ENCODE results near the gene ZNF41. TPM values are rescaled to one million over a fixed set of nuclear protein-coding genes. Genes with fewer than 3 reads are reported as not detected.
"Not testable (repeated sequence)": the region's sequence is repeated elsewhere in the genome, so short reads cannot be mapped to it uniquely, and the experiment has no call there.

Gene ZNF41
- total RNA-seq, 1 donor from 2014 or later: 12.8 TPM

- DNase-seq (no peak), ATAC-seq (no peak)
- intact Hi-C loops (cut with micrococcal nuclease): no loop called here
Observed at GRCh38 chrX:47498411-47498810, 15.4 kb upstream of the ZNF41 start.

- ATAC-seq: no peak
- DNase-seq: no peak
- intact Hi-C loops (cut with micrococcal nuclease): no loop called here
Observed at GRCh38 chrX:47497271-47497888, 14.4 kb upstream of the ZNF41 start.

GRCh38 chrX:47492133-47492532 lies 9.1 kb upstream of the ZNF41 start:
- ATAC-seq; intact Hi-C loops (cut with micrococcal nuclease); DNase-seq: not testable (repeated sequence)

GRCh38 chrX:47489507-47490275 lies 6.7 kb upstream of the ZNF41 start:
- intact Hi-C loops (cut with micrococcal nuclease): no loop called here
- DNase-seq (peak; percentile 65), ATAC-seq (peak; percentile 94)

- intact Hi-C loops (cut with micrococcal nuclease): no loop called here
- no peak for DNase-seq
- no peak for ATAC-seq
Observed at GRCh38 chrX:47484885-47485284, 1.9 kb upstream of the ZNF41 start.

- DNase-seq (peak; percentile 43), ATAC-seq (peak; percentile 4)
- intact Hi-C loops (cut with micrococcal nuclease): no loop called here
Observed at GRCh38 chrX:47483306-47484268, 565 bp upstream of the ZNF41 start.

GRCh38 chrX:47482065-47482511 lies 934 bp downstream of the ZNF41 start:
- ATAC-seq (no peak), DNase-seq (no peak)
- intact Hi-C loops (cut with micrococcal nuclease): no loop called here

- no peak for DNase-seq
- ATAC-seq: no peak
- intact Hi-C loops (cut with micrococcal nuclease): no loop called here
Observed at GRCh38 chrX:47481160-47481559, 1.9 kb downstream of the ZNF41 start.

- no peak for DNase-seq
- ATAC-seq: no peak
- intact Hi-C loops (cut with micrococcal nuclease): no loop called here
Observed at GRCh38 chrX:47480576-47480975, 2.4 kb downstream of the ZNF41 start.

GRCh38 chrX:47475476-47475875 lies 7.5 kb downstream of the ZNF41 start:
- intact Hi-C loops (cut with micrococcal nuclease): no loop called here
- DNase-seq (no peak), ATAC-seq (no peak)

GRCh38 chrX:47467106-47467505 lies 15.9 kb downstream of the ZNF41 start:
- no peak for DNase-seq
- intact Hi-C loops (cut with micrococcal nuclease): no loop called here
- ATAC-seq: no peak

GRCh38 chrX:47460561-47460960 lies 22.5 kb downstream of the ZNF41 start:
- DNase-seq (no peak), ATAC-seq (no peak)
- intact Hi-C loops (cut with micrococcal nuclease): no loop called here

GRCh38 chrX:47458528-47458927 lies 24.5 kb downstream of the ZNF41 start:
- no peak for ATAC-seq
- intact Hi-C loops (cut with micrococcal nuclease): no loop called here
- no peak for DNase-seq

- DNase-seq: peak; percentile 61
- intact Hi-C loops (cut with micrococcal nuclease): no loop called here
- ATAC-seq: peak; percentile 88
Observed at GRCh38 chrX:47456080-47456479, 26.9 kb downstream of the ZNF41 start.

- DNase-seq (no peak), ATAC-seq (no peak)
- intact Hi-C loops (cut with micrococcal nuclease): no loop called here
Observed at GRCh38 chrX:47452112-47452511, 30.9 kb downstream of the ZNF41 start.

- intact Hi-C loops (cut with micrococcal nuclease): no loop called here
- DNase-seq (no peak), ATAC-seq (no peak)
Observed at GRCh38 chrX:47448165-47448806, 34.7 kb downstream of the ZNF41 start.

- intact Hi-C loops (cut with micrococcal nuclease): no loop called here
- DNase-seq (no peak), ATAC-seq (no peak)
Observed at GRCh38 chrX:47447607-47448006, 35.4 kb downstream of the ZNF41 start.

GRCh38 chrX:47446971-47447370 lies 36.1 kb downstream of the ZNF41 start:
- ATAC-seq (no peak), DNase-seq (no peak)

GRCh38 chrX:47446431-47446830 lies 36.6 kb downstream of the ZNF41 start:
- ATAC-seq (no peak), DNase-seq (no peak)
- intact Hi-C loops (cut with micrococcal nuclease): no loop called here

More at GRCh38 chrX:47446971-47447370, 36.1 kb downstream of the ZNF41 start:
- intact Hi-C loops (cut with micrococcal nuclease): no loop called here

All from left ventricle myocardium superior (tissue), 1 donor.